ENCODE data around the gene ABCG1. TPM values are rescaled to one million over a fixed set of nuclear protein-coding genes. Genes with fewer than 3 reads are reported as not detected.

The ABCG1 gene
- total RNA-seq, 2 donors from 2014 or later = 53.1 to 55.5 TPM

- no peaks in the 10 kb centered on the region for H3K36me3 Mint-ChIP-seq (ENCODE audit: insufficient read depth in 2 of 2)
- DNase-seq (no peak), ATAC-seq (replicated peaks in 1 of 2) (no peak)
- no peak overlapping the region for H3K4me3 Mint-ChIP-seq
- peaks cover 38% of the 10 kb centered on the region for H3K4me1 Mint-ChIP-seq (ENCODE audit: low read depth)
- H3K27ac Mint-ChIP-seq = no peak overlapping the region
- no peaks in the 10 kb centered on the region for H3K9me3 Mint-ChIP-seq
- H3K27me3 Mint-ChIP-seq (ENCODE audit: low read depth) = no peaks in the 10 kb centered on the region
Measured at GRCh38 chr21:42257091-42257765, 38.3 kb downstream of the ABCG1 start.

- Mint-ChIP-seq H3K36me3 (ENCODE audit: insufficient read depth in 2 of 2) (no peaks in the 10 kb centered on the region), H3K27ac (no peak overlapping the region), H3K9me3 (no peaks in the 10 kb centered on the region), H3K4me1 (ENCODE audit: low read depth) (peaks cover 38% of the 10 kb centered on the region), H3K27me3 (ENCODE audit: low read depth) (no peaks in the 10 kb centered on the region), H3K4me3 (no peak overlapping the region)
- ATAC-seq (replicated peaks in 1 of 2) = peak; percentile 91 to 92
- peak; percentile 80 to 84 for DNase-seq
Measured at GRCh38 chr21:42258150-42258884, 39.4 kb downstream of the ABCG1 start.

- no peaks in the 10 kb centered on the region for H3K27me3 Mint-ChIP-seq (ENCODE audit: low read depth)
- H3K27ac Mint-ChIP-seq = no peak overlapping the region
- H3K4me3 Mint-ChIP-seq = no peak overlapping the region
- no peak for DNase-seq
- peaks cover 33% of the 10 kb centered on the region for H3K4me1 Mint-ChIP-seq (ENCODE audit: low read depth)
- H3K36me3 Mint-ChIP-seq (ENCODE audit: insufficient read depth in 2 of 2) = no peaks in the 10 kb centered on the region
- H3K9me3 Mint-ChIP-seq = no peaks in the 10 kb centered on the region
- ATAC-seq (replicated peaks in 1 of 2) = no peak
Measured at GRCh38 chr21:42258885-42259407, 40.0 kb downstream of the ABCG1 start.

- Mint-ChIP-seq H3K9me3 (no peaks in the 10 kb centered on the region), H3K4me1 (ENCODE audit: low read depth) (peaks cover 27% of the 10 kb centered on the region), H3K4me3 (no peak overlapping the region), H3K27ac (no peak overlapping the region), H3K36me3 (ENCODE audit: insufficient read depth in 2 of 2) (no peaks in the 10 kb centered on the region), H3K27me3 (ENCODE audit: low read depth) (no peaks in the 10 kb centered on the region)
- no peak for ATAC-seq (replicated peaks in 1 of 2)
- DNase-seq = no peak
Measured at GRCh38 chr21:42260121-42260520, 41.2 kb downstream of the ABCG1 start.

GRCh38 chr21:42261829-42262200 lies 42.9 kb downstream of the ABCG1 start:
- no peak for DNase-seq
- Mint-ChIP-seq H3K36me3 (ENCODE audit: insufficient read depth in 2 of 2) (no peaks in the 10 kb centered on the region), H3K27ac (no peak overlapping the region), H3K27me3 (ENCODE audit: low read depth) (no peaks in the 10 kb centered on the region), H3K4me1 (ENCODE audit: low read depth) (peaks cover 26% of the 10 kb centered on the region), H3K9me3 (no peaks in the 10 kb centered on the region), H3K4me3 (no peak overlapping the region)
- ATAC-seq (replicated peaks in 1 of 2) = no peak

GRCh38 chr21:42262831-42263231 lies 43.9 kb downstream of the ABCG1 start:
- DNase-seq (no peak), ATAC-seq (replicated peaks in 1 of 2) (no peak)
- Mint-ChIP-seq H3K9me3 (no peaks in the 10 kb centered on the region), H3K36me3 (ENCODE audit: insufficient read depth in 2 of 2) (no peaks in the 10 kb centered on the region), H3K4me3 (no peak overlapping the region), H3K4me1 (ENCODE audit: low read depth) (peaks cover 31% of the 10 kb centered on the region), H3K27me3 (ENCODE audit: low read depth) (no peaks in the 10 kb centered on the region), H3K27ac (no peak overlapping the region)

- no peaks in the 10 kb centered on the region for H3K9me3 Mint-ChIP-seq
- DNase-seq (no peak), ATAC-seq (replicated peaks in 1 of 2) (no peak)
- H3K4me3 Mint-ChIP-seq = no peak overlapping the region
- H3K27ac Mint-ChIP-seq = no peak overlapping the region
- H3K36me3 Mint-ChIP-seq (ENCODE audit: insufficient read depth in 2 of 2) = no peaks in the 10 kb centered on the region
- peaks cover 30% of the 10 kb centered on the region for H3K4me1 Mint-ChIP-seq (ENCODE audit: low read depth)
- H3K27me3 Mint-ChIP-seq (ENCODE audit: low read depth) = no peaks in the 10 kb centered on the region
Measured at GRCh38 chr21:42263591-42264131, 44.7 kb downstream of the ABCG1 start.

- peaks cover 34% of the 10 kb centered on the region for H3K4me1 Mint-ChIP-seq (ENCODE audit: low read depth)
- H3K4me3 Mint-ChIP-seq = no peak overlapping the region
- ATAC-seq (replicated peaks in 1 of 2) = no peak
- H3K27me3 Mint-ChIP-seq (ENCODE audit: low read depth) = no peaks in the 10 kb centered on the region
- H3K9me3 Mint-ChIP-seq = no peaks in the 10 kb centered on the region
- no peak for DNase-seq
- no peaks in the 10 kb centered on the region for H3K36me3 Mint-ChIP-seq (ENCODE audit: insufficient read depth in 2 of 2)
- no peak overlapping the region for H3K27ac Mint-ChIP-seq
Measured at GRCh38 chr21:42264245-42265195, 45.6 kb downstream of the ABCG1 start.

- no peak for DNase-seq
- H3K9me3 Mint-ChIP-seq = no peaks in the 10 kb centered on the region
Measured at GRCh38 chr21:42265231-42265812, 46.4 kb downstream of the ABCG1 start.

GRCh38 chr21:42266971-42267556 lies 48.1 kb downstream of the ABCG1 start:
- ATAC-seq (replicated peaks in 1 of 2) (no peak), DNase-seq (no peak)
- H3K27ac Mint-ChIP-seq = no peak overlapping the region
- H3K36me3 Mint-ChIP-seq (ENCODE audit: insufficient read depth in 2 of 2) = no peaks in the 10 kb centered on the region
- peaks cover 36% of the 10 kb centered on the region for H3K4me1 Mint-ChIP-seq (ENCODE audit: low read depth)
- H3K4me3 Mint-ChIP-seq = no peak overlapping the region
- no peaks in the 10 kb centered on the region for H3K9me3 Mint-ChIP-seq
- no peaks in the 10 kb centered on the region for H3K27me3 Mint-ChIP-seq (ENCODE audit: low read depth)

More at GRCh38 chr21:42265231-42265812, 46.4 kb downstream of the ABCG1 start:
- Mint-ChIP-seq H3K27me3 (ENCODE audit: low read depth) (no peaks in the 10 kb centered on the region), H3K36me3 (ENCODE audit: insufficient read depth in 2 of 2) (no peaks in the 10 kb centered on the region), H3K27ac (no peak overlapping the region), H3K4me1 (ENCODE audit: low read depth) (peaks cover 36% of the 10 kb centered on the region), H3K4me3 (no peak overlapping the region)
- ATAC-seq (replicated peaks in 1 of 2) = no peak

GRCh38 chr21:42269386-42269785 lies 50.4 kb downstream of the ABCG1 start:
- Mint-ChIP-seq H3K27ac (peak overlapping the region; percentile 20), H3K4me1 (ENCODE audit: low read depth) (peaks cover 36% of the 10 kb centered on the region), H3K9me3 (no peaks in the 10 kb centered on the region), H3K36me3 (ENCODE audit: insufficient read depth in 2 of 2) (no peaks in the 10 kb centered on the region), H3K27me3 (ENCODE audit: low read depth) (no peaks in the 10 kb centered on the region), H3K4me3 (no peak overlapping the region)
- peak in 1 of 2 donors; percentile 25 for ATAC-seq (replicated peaks in 1 of 2)
- DNase-seq = no peak

GRCh38 chr21:42271065-42271464 lies 52.1 kb downstream of the ABCG1 start:
- Mint-ChIP-seq H3K27me3 (ENCODE audit: low read depth) (no peaks in the 10 kb centered on the region), H3K4me3 (no peak overlapping the region), H3K27ac (no peak overlapping the region), H3K9me3 (no peaks in the 10 kb centered on the region), H3K4me1 (ENCODE audit: low read depth) (peaks cover 32% of the 10 kb centered on the region), H3K36me3 (ENCODE audit: insufficient read depth in 2 of 2) (no peaks in the 10 kb centered on the region)
- DNase-seq (no peak), ATAC-seq (replicated peaks in 1 of 2) (no peak)

Data from activated T-cell treated with anti-CD3 and anti-CD28 coated beads, Interleukin-2, amount 50 U/mL, for 72 hours (primary cell).